Measurements from ENCODE around the gene CREBRF. TPM values are rescaled to one million over a fixed set of nuclear protein-coding genes. Genes with fewer than 3 reads are reported as not detected.

CREBRF gene
- total and polyA plus RNA-seq, 2 donors (not counting 1 experiment from before 2014, with no cell fraction given) = 29.7 to 89.7 TPM

DNA sequence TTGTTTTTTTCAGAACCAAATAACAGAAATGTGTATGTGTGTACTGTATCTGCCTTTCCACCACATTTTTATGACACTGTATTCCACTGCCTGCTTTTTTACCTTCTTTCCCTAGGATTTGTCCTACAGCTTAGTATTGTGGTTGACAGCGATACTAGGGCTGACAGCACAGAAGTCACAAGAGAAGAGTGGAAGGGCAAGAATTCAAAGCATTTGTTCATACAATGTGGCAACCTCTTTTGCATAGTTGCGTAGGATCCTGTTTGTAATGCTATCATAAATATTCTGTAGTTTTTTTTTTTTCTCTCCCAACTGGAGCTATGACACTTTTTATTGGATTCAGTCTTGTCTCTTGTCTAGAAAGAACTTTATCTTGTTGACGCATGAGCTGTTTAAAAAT lies 82.6 kb downstream of the CREBRF start:
- ATAC-seq (ENCODE audit: low read depth) (no peak), DNase-seq (no peak)
- TF ChIP-seq, protein P1, sequence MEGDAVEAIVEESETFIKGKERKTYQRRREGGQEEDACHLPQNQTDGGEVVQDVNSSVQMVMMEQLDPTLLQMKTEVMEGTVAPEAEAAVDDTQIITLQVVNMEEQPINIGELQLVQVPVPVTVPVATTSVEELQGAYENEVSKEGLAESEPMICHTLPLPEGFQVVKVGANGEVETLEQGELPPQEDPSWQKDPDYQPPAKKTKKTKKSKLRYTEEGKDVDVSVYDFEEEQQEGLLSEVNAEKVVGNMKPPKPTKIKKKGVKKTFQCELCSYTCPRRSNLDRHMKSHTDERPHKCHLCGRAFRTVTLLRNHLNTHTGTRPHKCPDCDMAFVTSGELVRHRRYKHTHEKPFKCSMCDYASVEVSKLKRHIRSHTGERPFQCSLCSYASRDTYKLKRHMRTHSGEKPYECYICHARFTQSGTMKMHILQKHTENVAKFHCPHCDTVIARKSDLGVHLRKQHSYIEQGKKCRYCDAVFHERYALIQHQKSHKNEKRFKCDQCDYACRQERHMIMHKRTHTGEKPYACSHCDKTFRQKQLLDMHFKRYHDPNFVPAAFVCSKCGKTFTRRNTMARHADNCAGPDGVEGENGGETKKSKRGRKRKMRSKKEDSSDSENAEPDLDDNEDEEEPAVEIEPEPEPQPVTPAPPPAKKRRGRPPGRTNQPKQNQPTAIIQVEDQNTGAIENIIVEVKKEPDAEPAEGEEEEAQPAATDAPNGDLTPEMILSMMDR (IDR thresholded peaks at IDR 0.05) = no peak
- TF ChIP-seq EZH2 (IDR thresholded peaks at IDR 0.05; ENCODE audit: borderline replicate concordance, insufficient read depth, low read depth, low read length, poor library complexity, severe bottlenecking) = no peak
- Histone ChIP-seq H3K27me3 (replicated peaks in 1 of 4; ENCODE audit: control extremely low read depth in 1 of 4, control insufficient read depth in 3 of 4, insufficient read depth in 4 of 4, low read length in 3 of 4) (no peaks in the 10 kb centered on the region), H2AFZ (ENCODE audit: insufficient read depth, low read depth, low read length, poor library complexity, severe bottlenecking) (no peak overlapping the region), H3K27ac (ENCODE audit: low read length in 2 of 2) (no peak overlapping the region), H3K79me2 (ENCODE audit: control insufficient read depth, insufficient read depth, low read length) (no peaks in the 10 kb centered on the region), H3K36me3 (replicated peaks in 1 of 2; ENCODE audit: control extremely low read depth in 1 of 2, control insufficient read depth in 1 of 2, extremely low read depth in 1 of 2, insufficient read depth in 2 of 2, low read length in 1 of 2) (peaks cover 0 to 6% of the 10 kb centered on the region in 2 experiments), H3K9ac (ENCODE audit: low read length) (no peak overlapping the region), H4K20me1 (ENCODE audit: control insufficient read depth, insufficient read depth, low read length, poor library complexity, severe bottlenecking) (no peaks in the 10 kb centered on the region), H3K9me3 (ENCODE audit: control extremely low read depth in 1 of 3, control insufficient read depth in 2 of 3, insufficient read depth in 1 of 3, low read length in 2 of 3) (no peaks in the 10 kb centered on the region), H3K4me3 (ENCODE audit: control extremely low read depth in 1 of 5, extremely low read depth in 1 of 5, insufficient read depth in 1 of 5, low read depth in 2 of 5, low read length in 4 of 5) (no peak overlapping the region), H3K4me1 (ENCODE audit: control insufficient read depth in 2 of 2, insufficient read depth in 2 of 2, low read length in 2 of 2) (no peaks in the 10 kb centered on the region), H3K4me2 (replicated peaks; ENCODE audit: low read depth, low read length, poor library complexity, severe bottlenecking) (no peak overlapping the region)
- intact Hi-C loops (cut with micrococcal nuclease) = no loop called here
- Mint-ChIP-seq H3K4me1 (no peaks in the 10 kb centered on the region), H3K4me3 (no peak overlapping the region), H3K27ac (no peak overlapping the region), H3K27me3 (no peaks in the 10 kb centered on the region), H3K9me3 (ENCODE audit: insufficient read depth) (no peaks in the 10 kb centered on the region)
- 100% methylated on average over 1 of the region's 3 CpGs for whole genome bisulfite sequencing (ENCODE audit: insufficient coverage)
- ChIA-PET CTCF (interaction anchor here (0.7 to 1.5 kb wide), 2 partner anchors 27 to 426 kb away, joined by 3 read pairs; no protein-coding TSS in a partner anchor), POLR2A (no interaction called here)

DNA sequence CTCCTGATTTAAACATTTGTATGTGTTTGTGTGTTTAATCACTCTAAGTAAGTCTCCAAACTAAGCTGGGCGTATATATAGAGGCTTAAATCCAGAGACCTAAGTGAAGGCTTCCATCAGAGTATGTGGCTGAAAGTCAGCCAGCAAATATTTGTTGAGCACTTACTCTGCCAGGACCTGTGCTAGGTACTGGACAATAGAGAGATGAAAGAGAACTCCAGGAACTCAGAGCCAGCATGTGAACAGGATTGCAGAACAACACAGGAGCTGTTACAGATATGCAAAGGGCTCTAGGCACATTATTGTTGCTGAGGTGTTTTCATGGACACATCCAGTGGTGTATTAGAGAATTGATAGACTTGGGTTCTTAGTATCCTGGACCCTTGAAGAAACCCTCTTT lies 83.5 kb downstream of the CREBRF start:
- no peak overlapping the region for H3K9ac ChIP-seq (ENCODE audit: low read length)
- H3K9me3 ChIP-seq (ENCODE audit: control extremely low read depth in 1 of 3, control insufficient read depth in 2 of 3, insufficient read depth in 1 of 3, low read length in 2 of 3) = no peaks in the 10 kb centered on the region
- H3K27ac Mint-ChIP-seq = no peak overlapping the region
- H3K9me3 Mint-ChIP-seq (ENCODE audit: insufficient read depth) = no peaks in the 10 kb centered on the region
- DNase-seq (no peak), ATAC-seq (ENCODE audit: low read depth) (no peak)
- no peak overlapping the region for H3K27ac ChIP-seq (ENCODE audit: low read length in 2 of 2)
- CTCF ChIA-PET = interaction anchor here (1.5 kb wide), 1 partner anchor 426 kb away, joined by 3 read pairs; no protein-coding TSS in a partner anchor
- H3K4me3 Mint-ChIP-seq = no peak overlapping the region
- no peaks in the 10 kb centered on the region for H3K27me3 Mint-ChIP-seq
- H3K79me2 ChIP-seq (ENCODE audit: control insufficient read depth, insufficient read depth, low read length) = no peaks in the 10 kb centered on the region
- no peak overlapping the region for H3K4me3 ChIP-seq (ENCODE audit: control extremely low read depth in 1 of 5, extremely low read depth in 1 of 5, insufficient read depth in 1 of 5, low read depth in 2 of 5, low read length in 4 of 5)
- no peaks in the 10 kb centered on the region for H4K20me1 ChIP-seq (ENCODE audit: control insufficient read depth, insufficient read depth, low read length, poor library complexity, severe bottlenecking)
- H2AFZ ChIP-seq (ENCODE audit: insufficient read depth, low read depth, low read length, poor library complexity, severe bottlenecking) = no peak overlapping the region
- peaks cover 3% of the 10 kb centered on the region for H3K4me1 Mint-ChIP-seq
- peaks cover 0 to 2% of the 10 kb centered on the region in 2 experiments for H3K36me3 ChIP-seq (replicated peaks in 1 of 2; ENCODE audit: control extremely low read depth in 1 of 2, control insufficient read depth in 1 of 2, extremely low read depth in 1 of 2, insufficient read depth in 2 of 2, low read length in 1 of 2)
- POLR2A ChIA-PET = no interaction called here
- no peak for TF ChIP-seq EZH2 (IDR thresholded peaks at IDR 0.05; ENCODE audit: borderline replicate concordance, insufficient read depth, low read depth, low read length, poor library complexity, severe bottlenecking)
- TF ChIP-seq, protein P1 (IDR thresholded peaks at IDR 0.05) = no peak
- H3K4me2 ChIP-seq (replicated peaks; ENCODE audit: low read depth, low read length, poor library complexity, severe bottlenecking) = no peak overlapping the region
- H3K4me1 ChIP-seq (ENCODE audit: control insufficient read depth in 2 of 2, insufficient read depth in 2 of 2, low read length in 2 of 2) = peaks cover 0 to 2% of the 10 kb centered on the region in 2 donors
- intact Hi-C loops (cut with micrococcal nuclease) = loop anchor here (10.0 kb wide), 1 partner anchor 1135 kb away; the partner anchor contains the start of gene FBXW11
- no peaks in the 10 kb centered on the region for H3K27me3 ChIP-seq (replicated peaks in 1 of 4; ENCODE audit: control extremely low read depth in 1 of 4, control insufficient read depth in 3 of 4, insufficient read depth in 4 of 4, low read length in 3 of 4)
- WGBS (ENCODE audit: insufficient coverage) = no CpG with 5 or more reads among the region's 1 CpG

Measured in B cell (primary cell).